Nephron progenitor cell (in vitro differentiated cells): Measurements from ENCODE around the gene FAM163A.
A peak's percentile ranks its signal among the peaks of the same experiment; 100 is the strongest.

Experiments used
- DNase-seq: peaks from one replicate; pipeline ENCODE4 v3.0.0; 2021
- H3K27ac Mint-ChIP-seq: 2 replicates; pipeline ENCODE4 v1.8.0; 2021; ENCODE audit warnings: mild to moderate bottlenecking, moderate library complexity, mixed read lengths
- H3K27me3 Mint-ChIP-seq: 2 replicates; pipeline ENCODE4 v1.8.0; 2021; ENCODE audit warnings: mild to moderate bottlenecking, low read depth, mixed read lengths; ENCODE audit not compliant: poor library complexity
- H3K36me3 Mint-ChIP-seq: 2 replicates; pipeline ENCODE4 v1.8.0; 2021; ENCODE audit warnings: low read depth, mixed read lengths
- H3K4me1 Mint-ChIP-seq: 2 replicates; pipeline ENCODE4 v1.8.0; 2021; ENCODE audit warnings: mixed read lengths
- H3K4me3 Mint-ChIP-seq: 2 replicates; pipeline ENCODE4 v1.8.0; 2021; ENCODE audit warnings: mild to moderate bottlenecking, moderate library complexity, mixed read lengths
- H3K9me3 Mint-ChIP-seq: 2 replicates; pipeline ENCODE4 v1.8.0; 2021; ENCODE audit warnings: mild to moderate bottlenecking, moderate library complexity, mixed read lengths
- CTCF ChIP-seq: fragments of 200-600 bp; sonication (generic); IDR thresholded peaks from 2 replicates; pipeline ENCODE4 v1.5.0; 2021; ENCODE audit warnings: antibody characterized with exemption

The FAM163A gene

GRCh38 chr1:179785031-179785431, 41.9 kb downstream of the FAM163A start:
- H3K4me1 Mint-ChIP-seq = peaks cover 50% of the 10 kb centered on the region
- H3K27me3 Mint-ChIP-seq = peaks cover 24% of the 10 kb centered on the region
- peak; percentile 45 for DNase-seq
- no peak for TF ChIP-seq CTCF
- H3K4me3 Mint-ChIP-seq = peak overlapping the region; percentile 31
- H3K36me3 Mint-ChIP-seq = no peaks in the 10 kb centered on the region
- no peaks in the 10 kb centered on the region for H3K9me3 Mint-ChIP-seq
- H3K27ac Mint-ChIP-seq = peak overlapping the region; percentile 79

GRCh38 chr1:179785728-179786127, 42.6 kb downstream of the FAM163A start:
- H3K9me3 Mint-ChIP-seq = no peaks in the 10 kb centered on the region
- DNase-seq = no peak
- no peaks in the 10 kb centered on the region for H3K36me3 Mint-ChIP-seq
- TF ChIP-seq CTCF = no peak
- no peak overlapping the region for H3K27ac Mint-ChIP-seq
- H3K4me3 Mint-ChIP-seq = no peak overlapping the region
- peaks cover 24% of the 10 kb centered on the region for H3K27me3 Mint-ChIP-seq
- peaks cover 46% of the 10 kb centered on the region for H3K4me1 Mint-ChIP-seq

- Mint-ChIP-seq H3K4me3 (no peak overlapping the region), H3K36me3 (no peaks in the 10 kb centered on the region), H3K27me3 (peaks cover 19% of the 10 kb centered on the region), H3K9me3 (no peaks in the 10 kb centered on the region), H3K4me1 (peaks cover 43% of the 10 kb centered on the region), H3K27ac (no peak overlapping the region)
- DNase-seq = no peak
- no peak for TF ChIP-seq CTCF
Observed at GRCh38 chr1:179786815-179787685, 44.0 kb downstream of the FAM163A start.

GRCh38 chr1:179788259-179788658, 45.2 kb downstream of the FAM163A start:
- peaks cover 41% of the 10 kb centered on the region for H3K4me1 Mint-ChIP-seq
- peaks cover 10% of the 10 kb centered on the region for H3K27me3 Mint-ChIP-seq
- no peaks in the 10 kb centered on the region for H3K9me3 Mint-ChIP-seq
- TF ChIP-seq CTCF = no peak
- H3K4me3 Mint-ChIP-seq = no peak overlapping the region
- H3K36me3 Mint-ChIP-seq = no peaks in the 10 kb centered on the region
- H3K27ac Mint-ChIP-seq = no peak overlapping the region
- DNase-seq = no peak

GRCh38 chr1:179793281-179793680, 50.2 kb downstream of the FAM163A start:
- Mint-ChIP-seq H3K4me1 (peaks cover 8% of the 10 kb centered on the region), H3K36me3 (no peaks in the 10 kb centered on the region), H3K4me3 (no peak overlapping the region), H3K27me3 (peaks cover 14% of the 10 kb centered on the region), H3K27ac (no peak overlapping the region), H3K9me3 (no peaks in the 10 kb centered on the region)
- no peak for TF ChIP-seq CTCF
- DNase-seq = no peak

GRCh38 chr1:179794146-179794545, 51.1 kb downstream of the FAM163A start:
- no peak overlapping the region for H3K27ac Mint-ChIP-seq
- H3K27me3 Mint-ChIP-seq = peaks cover 14% of the 10 kb centered on the region
- no peaks in the 10 kb centered on the region for H3K9me3 Mint-ChIP-seq
- no peak for DNase-seq
- TF ChIP-seq CTCF = no peak
- no peaks in the 10 kb centered on the region for H3K36me3 Mint-ChIP-seq
- no peak overlapping the region for H3K4me3 Mint-ChIP-seq
- peaks cover 13% of the 10 kb centered on the region for H3K4me1 Mint-ChIP-seq
